D721Med (cell line): Measurements from ENCODE around the gene SEC14L6.
"Not testable (repeated sequence)": the region's sequence is repeated elsewhere in the genome, so short reads cannot be mapped to it uniquely, and the experiment has no call there.

ENCODE experiments used
- DNase-seq: peaks from one replicate; pipeline ENCODE4 v3.0.0; 2011; ENCODE audit warnings: low spot score; ENCODE audit not compliant: insufficient read length
- FAIRE-seq: peaks from 2 replicates; lab custom pipeline; 2011; peaks lifted over from hg19 to GRCh38; lab: Jason Lieb, UNC
- TF ChIP-seq, protein P1 (sequence below): IDR thresholded peaks from 2 replicates; pipeline ENCODE4 v1.5.1; 2012; ENCODE audit warnings: mild to moderate bottlenecking, control low read depth; ENCODE audit not compliant: insufficient read depth; ENCODE audit errors: missing control alignments

Gene SEC14L6

DNA sequence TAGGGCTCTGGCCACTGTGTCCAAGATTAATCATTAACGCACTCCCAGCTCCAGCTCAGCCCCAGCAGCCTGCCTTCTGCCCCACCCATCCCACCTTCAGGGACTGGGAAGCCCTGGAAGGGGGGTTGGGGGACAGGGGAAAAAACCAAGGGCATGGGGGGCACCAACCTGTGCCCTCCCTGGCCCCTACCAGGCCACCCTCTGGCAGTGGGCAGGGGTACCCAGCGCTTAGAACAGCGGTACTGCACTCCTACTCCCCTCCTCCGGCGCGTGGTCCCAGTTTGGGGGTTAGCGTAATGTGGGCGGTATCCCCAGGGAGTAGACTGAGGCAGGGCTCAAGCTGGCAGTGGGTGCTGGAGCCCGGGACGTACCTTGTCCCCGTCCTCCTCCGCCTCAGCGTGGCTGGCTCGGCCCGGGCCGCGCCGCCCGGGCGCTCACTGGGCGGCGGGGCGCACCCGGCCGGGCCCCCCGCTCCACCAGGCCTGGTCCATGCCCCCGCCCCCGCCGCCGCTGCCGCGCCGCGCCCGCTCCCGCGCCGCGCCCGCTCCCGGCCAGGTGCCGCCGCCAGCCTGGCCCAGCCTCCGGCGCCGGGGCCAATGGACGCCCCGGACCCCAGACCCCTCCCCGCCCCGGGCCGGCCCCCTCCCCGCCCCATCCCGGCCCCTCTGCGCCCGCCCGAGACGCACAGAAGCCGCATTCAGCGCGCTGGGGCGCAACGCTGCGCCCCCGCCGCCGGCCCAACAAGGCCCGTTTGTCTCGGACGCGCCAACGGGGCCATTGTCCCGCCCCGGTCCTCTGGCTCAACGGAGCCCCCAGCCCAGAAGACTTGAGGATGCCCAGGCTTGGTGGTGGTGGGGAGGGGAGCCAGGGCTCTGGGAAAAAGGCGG is 27.8 kb upstream of the SEC14L6 start, which contains the start of gene GAL3ST1:
Gene GAL3ST1 (minus strand): TSS at position 571 of the 887 bp plus-strand sequence. CDS start 17,273 bp downstream, outside the sequence.
- DNase-seq (no peak), FAIRE-seq (no peak)
- TF ChIP-seq, protein P1, sequence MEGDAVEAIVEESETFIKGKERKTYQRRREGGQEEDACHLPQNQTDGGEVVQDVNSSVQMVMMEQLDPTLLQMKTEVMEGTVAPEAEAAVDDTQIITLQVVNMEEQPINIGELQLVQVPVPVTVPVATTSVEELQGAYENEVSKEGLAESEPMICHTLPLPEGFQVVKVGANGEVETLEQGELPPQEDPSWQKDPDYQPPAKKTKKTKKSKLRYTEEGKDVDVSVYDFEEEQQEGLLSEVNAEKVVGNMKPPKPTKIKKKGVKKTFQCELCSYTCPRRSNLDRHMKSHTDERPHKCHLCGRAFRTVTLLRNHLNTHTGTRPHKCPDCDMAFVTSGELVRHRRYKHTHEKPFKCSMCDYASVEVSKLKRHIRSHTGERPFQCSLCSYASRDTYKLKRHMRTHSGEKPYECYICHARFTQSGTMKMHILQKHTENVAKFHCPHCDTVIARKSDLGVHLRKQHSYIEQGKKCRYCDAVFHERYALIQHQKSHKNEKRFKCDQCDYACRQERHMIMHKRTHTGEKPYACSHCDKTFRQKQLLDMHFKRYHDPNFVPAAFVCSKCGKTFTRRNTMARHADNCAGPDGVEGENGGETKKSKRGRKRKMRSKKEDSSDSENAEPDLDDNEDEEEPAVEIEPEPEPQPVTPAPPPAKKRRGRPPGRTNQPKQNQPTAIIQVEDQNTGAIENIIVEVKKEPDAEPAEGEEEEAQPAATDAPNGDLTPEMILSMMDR = no peak

- FAIRE-seq = no peak
- DNase-seq = no peak
- TF ChIP-seq, protein P1 = no peak
Measured at GRCh38 chr22:30573594-30574094, 27.1 kb upstream of the SEC14L6 start.

DNA sequence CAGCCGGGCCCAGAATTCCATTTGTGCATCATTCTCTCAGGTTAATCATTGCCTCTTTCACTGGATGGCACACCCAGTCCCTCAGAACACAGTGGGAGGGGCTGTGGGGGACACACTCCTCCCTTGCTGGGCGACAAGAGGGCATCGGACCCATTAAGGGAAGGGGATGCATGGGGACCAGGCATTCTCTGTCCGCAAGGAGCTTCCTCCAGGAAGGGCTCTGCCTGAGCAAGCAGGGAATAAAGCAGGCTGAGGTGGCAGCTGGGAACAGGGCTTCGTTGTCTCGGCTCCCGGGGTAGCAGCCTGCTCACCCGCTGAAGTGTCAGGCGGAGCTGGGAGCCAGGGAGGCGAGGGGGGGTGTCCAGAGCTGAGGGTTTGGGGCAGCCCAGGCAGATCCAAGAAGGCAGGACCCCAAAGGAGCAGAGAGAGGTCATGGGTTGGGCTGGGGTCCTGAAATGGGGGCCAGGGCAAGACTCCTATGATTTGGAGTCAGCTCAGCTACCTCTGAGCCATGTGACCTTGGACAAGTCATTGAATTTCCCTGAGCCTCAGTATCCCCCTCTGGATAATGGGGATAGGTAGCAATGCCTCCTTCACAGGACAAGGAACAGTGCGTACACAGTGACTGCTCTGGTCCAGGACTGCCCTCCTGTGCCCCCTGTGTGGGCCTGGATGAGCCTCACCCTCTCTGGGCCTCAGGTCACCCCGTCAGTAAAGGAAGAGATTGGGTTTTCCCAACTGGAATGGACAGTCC is 26.5 kb upstream of the SEC14L6 start:
- FAIRE-seq (no peak), DNase-seq (no peak)
- TF ChIP-seq, protein P1 = no peak

- FAIRE-seq = no peak
- DNase-seq = no peak
- TF ChIP-seq, protein P1 = no peak
Measured at GRCh38 chr22:30572210-30572609, 25.7 kb upstream of the SEC14L6 start.

- FAIRE-seq = no peak
- TF ChIP-seq, protein P1 = no peak
- DNase-seq = no peak
Measured at GRCh38 chr22:30569674-30570202, 23.2 kb upstream of the SEC14L6 start.

DNA sequence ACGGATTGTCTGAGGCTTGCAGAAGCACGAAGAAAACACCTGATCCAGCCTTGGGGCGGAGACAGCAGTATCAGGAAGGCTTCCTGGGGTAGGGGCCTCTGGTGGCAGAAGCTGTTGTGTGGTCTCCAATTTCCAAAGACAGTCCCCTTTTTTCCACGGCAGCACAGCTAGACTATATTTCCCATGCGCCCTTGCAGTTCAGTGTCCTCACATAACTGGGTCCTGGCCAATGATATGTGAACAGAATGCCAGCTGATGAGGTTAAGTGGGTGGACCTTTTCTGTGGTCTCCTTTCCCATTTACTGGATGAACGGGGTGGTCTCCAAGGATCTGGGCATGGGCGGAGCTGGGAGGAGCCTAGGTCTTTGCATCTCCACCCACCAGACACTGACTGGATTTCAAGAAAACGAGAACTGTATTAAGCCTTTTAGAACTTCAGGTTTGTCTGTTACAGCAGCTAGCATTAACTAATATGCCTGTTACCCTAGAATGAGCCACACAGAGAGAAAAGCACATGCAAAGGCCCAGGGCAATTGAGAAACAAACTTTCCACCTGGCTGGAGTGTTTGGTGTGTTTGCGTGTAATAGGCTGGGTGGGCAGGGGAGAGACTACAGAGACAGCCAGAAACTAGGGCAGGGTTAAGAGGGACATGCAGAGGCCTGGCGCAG is 21.7 kb upstream of the SEC14L6 start:
- TF ChIP-seq, protein P1 = no peak
- no peak for FAIRE-seq
- DNase-seq = no peak

DNA sequence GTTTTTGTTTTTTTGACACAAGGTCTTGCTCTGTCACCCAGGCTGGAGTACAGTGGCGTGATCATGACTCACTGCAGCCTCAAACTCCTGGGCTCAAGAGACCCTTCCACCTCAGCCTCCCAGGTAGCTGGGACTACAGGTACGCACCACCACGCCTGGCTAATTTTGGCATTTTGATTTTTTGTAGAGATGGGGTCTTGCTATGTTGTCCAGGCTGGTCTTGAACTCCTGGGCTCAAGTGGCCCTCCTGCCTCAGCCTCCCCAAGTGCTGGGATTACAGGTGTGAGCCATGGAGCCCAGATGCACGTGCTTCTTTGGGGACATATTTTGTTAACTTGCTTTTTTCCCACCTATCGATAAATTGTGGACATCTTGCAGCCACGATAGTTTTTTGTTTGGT is 20.7 kb upstream of the SEC14L6 start:
- not testable (repeated sequence) for FAIRE-seq, DNase-seq
